DOHH2 (cell line): Measurements from ENCODE around the gene SMPD3.

Experiments used
- H3F3A ChIP-seq: fragments of 200-600 bp; sonication (generic), shearing (Covaris generic); 2 replicates; pipeline ENCODE4 v1.6.0; 2016; ENCODE audit warnings: antibody characterized with exemption, mild to moderate bottlenecking; ENCODE audit not compliant: control insufficient read depth, insufficient read depth
- H3K27ac ChIP-seq: fragments of 200-600 bp; sonication (generic); 2 replicates; pipeline ENCODE4 v1.5.1; 2014; ENCODE audit warnings: low read depth, mild to moderate bottlenecking, low read length, moderate library complexity
- H3K27me3 ChIP-seq: fragments of 200-600 bp; sonication (generic); 2 replicates; pipeline ENCODE4 v1.6.1; 2014; ENCODE audit warnings: mild to moderate bottlenecking, low read length, mixed read lengths; ENCODE audit not compliant: control insufficient read depth
- H3K36me3 ChIP-seq: fragments of 200-600 bp; sonication (generic); 2 replicates; pipeline ENCODE4 v1.6.1; 2014; ENCODE audit warnings: mild to moderate bottlenecking, low read length, moderate library complexity, mixed read lengths; ENCODE audit not compliant: control insufficient read depth
- H3K4me1 ChIP-seq: fragments of 200-600 bp; sonication (generic); 2 replicates; pipeline ENCODE4 v1.6.1; 2014; ENCODE audit warnings: mild to moderate bottlenecking, low read length, mixed read lengths; ENCODE audit not compliant: control insufficient read depth
- H3K4me2 ChIP-seq: fragments of 200-600 bp; sonication (generic); 2 replicates; pipeline ENCODE4 v1.6.0; 2014; ENCODE audit warnings: mild to moderate bottlenecking, low read length, moderate library complexity
- H3K4me3 ChIP-seq: fragments of 200-600 bp; sonication (generic); 2 replicates; pipeline ENCODE4 v1.5.1; 2014; ENCODE audit warnings: mild to moderate bottlenecking, low read length, mixed read lengths
- H3K79me2 ChIP-seq: fragments of 200-600 bp; sonication (generic); 2 replicates; pipeline ENCODE4 v1.6.1; 2014; ENCODE audit warnings: mild to moderate bottlenecking, low read length, mixed read lengths; ENCODE audit not compliant: control insufficient read depth
- H3K9me2 ChIP-seq: fragments of 200-600 bp; sonication (generic); replicated peaks from 2 replicates; pipeline ENCODE4 v1.6.1; 2014; ENCODE audit warnings: mild to moderate bottlenecking, low read length, mixed read lengths; ENCODE audit not compliant: control insufficient read depth
- H3K9me3 ChIP-seq: fragments of 200-600 bp; sonication (generic); 2 replicates; pipeline ENCODE4 v1.6.1; 2014; ENCODE audit warnings: antibody characterized with exemption, low read length, mixed read lengths; ENCODE audit not compliant: control insufficient read depth, insufficient read depth
- H4K20me1 ChIP-seq: fragments of 200-600 bp; sonication (generic); 2 replicates; pipeline ENCODE4 v1.6.0; 2014; ENCODE audit warnings: low read depth, mild to moderate bottlenecking, antibody characterized with exemption, low read length, moderate library complexity; ENCODE audit not compliant: control insufficient read depth, insufficient read depth
- EZH2phosphoT487 ChIP-seq: fragments of 200-600 bp; sonication (generic); IDR thresholded peaks from 2 replicates; pipeline ENCODE4 v1.6.1; 2017; ENCODE audit warnings: borderline replicate concordance, mild to moderate bottlenecking, antibody characterized with exemption, low read length, moderate library complexity, mixed read lengths
- TF ChIP-seq, protein P1 (sequence below): fragments of 200-600 bp; sonication (generic); IDR thresholded peaks from one replicate; pipeline ENCODE4 v1.5.1; 2014; ENCODE audit warnings: antibody characterized with exemption, mild to moderate bottlenecking, low read depth, low read length; ENCODE audit not compliant: poor library complexity, severe bottlenecking

SMPD3 gene

DNA sequence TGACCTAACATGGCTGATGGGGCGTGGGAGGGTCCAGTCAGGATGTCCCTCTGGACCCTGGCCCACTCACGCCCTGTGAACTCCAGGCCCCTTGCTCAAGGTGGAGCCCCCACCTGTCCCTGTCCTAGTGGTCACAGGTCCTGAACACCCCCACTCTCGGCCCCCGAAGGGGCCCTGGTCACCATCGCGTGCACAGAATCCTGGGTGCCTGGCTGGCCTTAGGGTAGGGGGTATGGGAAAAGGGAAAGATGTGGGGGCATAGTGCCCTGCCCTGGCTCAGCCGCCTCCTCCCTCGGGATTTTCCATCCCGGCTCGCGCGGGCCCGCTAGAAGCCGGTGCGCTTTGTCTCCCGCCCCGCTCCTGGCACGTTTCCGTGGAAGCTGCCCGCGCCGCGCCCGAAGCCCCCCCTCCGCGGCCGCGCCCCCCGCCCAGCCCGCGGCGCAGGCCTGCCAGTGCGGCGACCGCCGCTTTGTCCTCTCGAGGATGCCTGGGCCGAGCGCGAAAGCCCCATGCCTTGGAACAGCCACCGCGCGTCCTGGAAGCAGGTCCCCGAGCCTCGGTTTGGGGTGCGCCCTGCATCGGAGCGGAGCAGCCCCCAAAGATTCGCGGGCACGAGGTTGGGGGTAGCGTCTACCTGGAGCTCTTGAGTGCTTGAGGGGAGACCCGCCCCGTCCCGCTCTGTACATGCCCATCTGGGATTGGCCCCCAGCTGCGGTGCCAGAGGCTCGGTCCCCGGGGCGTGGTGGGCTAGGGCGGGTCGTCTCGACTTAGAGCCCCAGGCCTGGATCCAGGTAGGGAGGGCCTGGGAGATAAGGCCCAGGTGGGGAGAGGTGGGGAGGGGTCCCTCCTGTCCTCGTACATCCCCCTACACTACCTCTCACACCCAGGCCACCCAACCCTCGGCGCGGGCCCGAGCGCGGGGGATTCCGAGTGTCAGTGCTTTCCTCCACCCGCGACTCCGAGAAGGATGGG, 1.3 kb downstream of the SMPD3 start:
- H3K9me2 ChIP-seq = no peaks in the 10 kb centered on the region
- H3K36me3 ChIP-seq = no peaks in the 10 kb centered on the region
- peaks cover 12% of the 10 kb centered on the region for H3K4me1 ChIP-seq
- no peak overlapping the region; the same call in 1 of the 2 replicates for H3K4me2 ChIP-seq
- TF ChIP-seq, protein P1, sequence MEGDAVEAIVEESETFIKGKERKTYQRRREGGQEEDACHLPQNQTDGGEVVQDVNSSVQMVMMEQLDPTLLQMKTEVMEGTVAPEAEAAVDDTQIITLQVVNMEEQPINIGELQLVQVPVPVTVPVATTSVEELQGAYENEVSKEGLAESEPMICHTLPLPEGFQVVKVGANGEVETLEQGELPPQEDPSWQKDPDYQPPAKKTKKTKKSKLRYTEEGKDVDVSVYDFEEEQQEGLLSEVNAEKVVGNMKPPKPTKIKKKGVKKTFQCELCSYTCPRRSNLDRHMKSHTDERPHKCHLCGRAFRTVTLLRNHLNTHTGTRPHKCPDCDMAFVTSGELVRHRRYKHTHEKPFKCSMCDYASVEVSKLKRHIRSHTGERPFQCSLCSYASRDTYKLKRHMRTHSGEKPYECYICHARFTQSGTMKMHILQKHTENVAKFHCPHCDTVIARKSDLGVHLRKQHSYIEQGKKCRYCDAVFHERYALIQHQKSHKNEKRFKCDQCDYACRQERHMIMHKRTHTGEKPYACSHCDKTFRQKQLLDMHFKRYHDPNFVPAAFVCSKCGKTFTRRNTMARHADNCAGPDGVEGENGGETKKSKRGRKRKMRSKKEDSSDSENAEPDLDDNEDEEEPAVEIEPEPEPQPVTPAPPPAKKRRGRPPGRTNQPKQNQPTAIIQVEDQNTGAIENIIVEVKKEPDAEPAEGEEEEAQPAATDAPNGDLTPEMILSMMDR = no peak
- no peak for TF ChIP-seq EZH2phosphoT487
- no peaks in the 10 kb centered on the region for H3F3A ChIP-seq
- no peaks in the 10 kb centered on the region for H3K79me2 ChIP-seq
- no peaks in the 10 kb centered on the region for H4K20me1 ChIP-seq
- H3K27ac ChIP-seq = no peak overlapping the region
- no peak overlapping the region for H3K4me3 ChIP-seq
- H3K27me3 ChIP-seq = peaks cover 11% of the 10 kb centered on the region; the same call in 1 of the 2 replicates
- H3K9me3 ChIP-seq = no peaks in the 10 kb centered on the region

DNA sequence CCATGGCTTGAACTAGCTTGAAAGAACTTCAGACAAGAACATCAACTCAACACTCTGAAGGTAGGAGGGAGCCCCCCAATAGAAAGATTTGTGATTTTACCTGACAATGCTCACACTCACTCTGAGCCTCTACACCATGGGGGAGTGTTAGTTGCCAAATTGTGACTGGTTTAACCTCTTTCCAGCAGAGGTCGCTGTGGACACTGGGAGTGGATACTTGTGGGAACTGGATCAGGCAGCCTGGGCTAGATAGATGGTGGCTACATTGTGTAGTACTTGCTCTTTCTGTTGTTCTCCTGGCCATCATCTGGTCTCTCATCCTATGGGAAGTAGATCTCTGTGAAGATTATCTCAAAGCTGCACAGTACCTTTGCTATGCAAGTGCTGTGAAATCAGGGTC, 2.9 kb downstream of the SMPD3 start:
- no peaks in the 10 kb centered on the region for H3K9me3 ChIP-seq
- H3F3A ChIP-seq = no peaks in the 10 kb centered on the region
- H3K27ac ChIP-seq = no peak overlapping the region
- no peaks in the 10 kb centered on the region for H3K79me2 ChIP-seq
- TF ChIP-seq EZH2phosphoT487 = no peak
- TF ChIP-seq, protein P1 = peak; percentile 80
- no peak overlapping the region for H3K4me3 ChIP-seq
- H3K4me2 ChIP-seq = no peak overlapping the region
- peaks cover 12% of the 10 kb centered on the region for H3K4me1 ChIP-seq
- peaks cover 11% of the 10 kb centered on the region; the same call in 1 of the 2 replicates for H3K27me3 ChIP-seq
- no peaks in the 10 kb centered on the region for H3K9me2 ChIP-seq
- H4K20me1 ChIP-seq = no peaks in the 10 kb centered on the region
- H3K36me3 ChIP-seq = no peaks in the 10 kb centered on the region

DNA sequence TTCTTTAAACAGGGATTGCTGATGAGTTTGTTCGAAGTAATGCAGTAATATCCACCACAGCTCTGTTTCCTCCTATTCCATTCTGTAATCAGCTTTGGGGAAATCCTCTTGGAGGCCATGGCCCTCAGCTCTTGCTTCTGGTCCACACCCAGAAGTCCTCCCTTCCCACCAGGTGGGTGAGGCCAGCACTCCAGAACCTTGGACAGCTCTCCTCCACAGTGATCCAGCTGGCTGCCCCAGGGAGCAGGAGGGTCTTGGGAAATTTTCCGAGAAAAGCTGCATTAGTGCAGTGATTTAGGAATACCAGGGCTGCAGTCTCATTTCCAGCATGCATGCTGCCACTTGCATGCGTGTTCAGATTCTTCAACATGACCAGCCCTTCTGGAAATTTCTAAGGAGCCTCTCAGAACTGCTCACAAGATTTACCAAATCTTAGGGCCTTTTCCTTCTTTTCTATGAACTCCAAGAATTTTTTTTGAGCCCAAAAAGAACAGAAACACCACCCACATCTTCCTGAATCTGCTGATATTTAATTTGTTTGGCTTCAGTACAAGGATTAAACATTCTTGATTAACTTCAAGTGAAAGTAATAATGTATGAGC, 4.2 kb downstream of the SMPD3 start:
- Histone ChIP-seq H3K9me2 (no peaks in the 10 kb centered on the region), H3F3A (no peaks in the 10 kb centered on the region), H3K27ac (no peak overlapping the region), H3K9me3 (no peaks in the 10 kb centered on the region), H3K4me2 (no peak overlapping the region), H3K79me2 (no peaks in the 10 kb centered on the region), H3K36me3 (no peaks in the 10 kb centered on the region), H3K27me3 (peaks cover 14% of the 10 kb centered on the region; the same call in 1 of the 2 replicates), H3K4me3 (no peak overlapping the region), H4K20me1 (no peaks in the 10 kb centered on the region), H3K4me1 (peaks cover 12% of the 10 kb centered on the region)
- TF ChIP-seq EZH2phosphoT487 = no peak
- TF ChIP-seq, protein P1 = no peak
